GM21367 (cell line): ENCODE data around the gene GRAP.

Experiments used
- ATAC-seq: cut with Tn5 transposase; IDR thresholded peaks from one replicate; pipeline ENCODE4 v1.9.1; 2021; ENCODE audit not compliant: unreplicated experiment

Gene GRAP

DNA sequence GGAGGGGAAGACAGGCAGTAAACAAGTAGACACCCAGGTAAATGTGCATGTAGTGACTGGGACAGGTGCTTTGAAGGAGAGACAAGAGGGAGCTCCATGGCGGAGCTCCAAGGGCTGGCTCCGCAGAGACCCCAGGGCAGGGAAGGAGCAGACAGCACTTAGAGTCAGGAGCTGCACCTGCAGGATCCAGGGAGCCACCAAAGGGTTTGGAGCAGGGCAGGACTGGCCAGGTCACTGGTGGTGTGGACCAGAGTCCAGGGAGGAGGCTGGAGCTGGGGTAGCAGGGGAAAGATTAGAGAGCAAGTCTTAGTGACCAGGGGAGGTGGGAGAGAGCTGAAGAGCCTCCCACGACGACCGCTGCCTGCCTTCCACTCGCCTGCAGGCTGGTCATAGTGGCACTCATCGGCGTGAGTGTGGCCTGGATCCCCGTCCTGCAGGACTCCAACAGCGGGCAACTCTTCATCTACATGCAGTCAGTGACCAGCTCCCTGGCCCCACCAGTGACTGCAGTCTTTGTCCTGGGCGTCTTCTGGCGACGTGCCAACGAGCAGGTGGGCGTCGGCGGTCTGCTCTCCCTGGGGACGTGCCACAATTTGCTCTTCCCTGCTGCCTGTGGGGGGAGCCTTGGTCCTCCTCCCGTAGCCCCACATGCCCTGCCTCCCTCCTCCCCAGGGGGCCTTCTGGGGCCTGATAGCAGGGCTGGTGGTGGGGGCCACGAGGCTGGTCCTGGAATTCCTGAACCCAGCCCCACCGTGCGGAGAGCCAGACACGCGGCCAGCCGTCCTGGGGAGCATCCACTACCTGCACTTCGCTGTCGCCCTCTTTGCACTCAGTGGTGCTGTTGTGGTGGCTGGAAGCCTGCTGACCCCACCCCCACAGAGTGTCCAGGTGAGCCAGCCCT, 27.5 kb downstream of the GRAP start:
- ATAC-seq = no peak

DNA sequence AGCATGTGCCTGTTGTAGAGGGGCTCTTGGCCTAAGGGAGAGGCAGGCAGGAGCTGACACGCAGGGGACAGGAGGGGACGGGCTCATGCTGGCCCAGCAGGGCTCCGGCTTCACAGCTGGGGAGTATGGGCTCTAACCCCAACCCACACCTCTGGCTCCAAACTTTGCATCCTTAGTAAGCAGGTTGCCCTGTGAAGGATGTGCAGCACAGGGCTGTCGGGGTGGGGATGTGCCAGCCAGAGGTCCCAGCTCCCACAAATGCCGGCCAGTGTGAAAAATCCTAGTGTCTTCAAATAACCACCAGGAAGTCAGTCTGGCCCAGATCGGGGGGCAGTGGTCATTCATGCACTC, 28.2 kb downstream of the GRAP start:
- no peak for ATAC-seq

GRCh38 chr17:19017804-19018599, 28.8 kb downstream of the GRAP start:
- no peak for ATAC-seq

DNA sequence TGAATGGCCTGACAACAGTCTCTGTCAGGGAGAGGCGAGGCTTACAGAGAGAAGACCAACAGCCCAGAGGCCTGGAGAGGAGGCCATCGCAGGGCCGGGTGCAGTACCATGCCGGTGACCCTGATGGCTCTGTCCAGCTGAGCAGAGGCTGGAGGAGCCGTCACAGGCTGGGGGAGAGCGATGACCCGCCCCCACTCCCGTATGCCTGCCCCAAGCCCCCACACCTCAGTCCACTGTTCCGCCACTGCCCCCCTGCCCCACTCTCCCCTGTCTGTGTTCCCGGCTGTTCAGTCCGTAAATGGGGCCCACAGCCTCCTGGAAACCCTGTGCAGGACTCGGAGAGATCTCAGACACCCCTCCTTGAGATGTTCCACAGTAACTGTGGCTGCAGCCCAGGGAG, 29.4 kb downstream of the GRAP start:
- no peak for ATAC-seq

DNA sequence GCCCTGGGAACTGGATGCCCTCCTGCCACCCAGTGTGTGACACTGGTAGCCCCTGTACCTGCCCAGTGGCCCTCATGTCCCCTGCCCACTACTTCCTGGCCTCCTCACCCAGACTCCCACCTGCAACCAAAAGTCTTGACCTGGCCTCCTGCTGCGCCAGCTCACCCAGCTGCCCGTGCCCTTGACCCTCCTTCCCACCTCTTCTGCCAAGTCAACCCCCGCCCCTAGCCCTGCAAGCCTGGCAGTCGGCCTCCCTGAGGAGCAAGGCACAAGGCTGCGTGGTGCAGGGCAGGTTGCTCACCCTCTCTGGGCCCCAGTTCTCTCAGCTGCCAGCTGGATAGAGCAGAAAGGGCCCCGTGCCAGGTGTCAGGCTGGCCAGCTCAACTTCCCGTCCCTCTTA, 29.9 kb downstream of the GRAP start:
- ATAC-seq = no peak

DNA sequence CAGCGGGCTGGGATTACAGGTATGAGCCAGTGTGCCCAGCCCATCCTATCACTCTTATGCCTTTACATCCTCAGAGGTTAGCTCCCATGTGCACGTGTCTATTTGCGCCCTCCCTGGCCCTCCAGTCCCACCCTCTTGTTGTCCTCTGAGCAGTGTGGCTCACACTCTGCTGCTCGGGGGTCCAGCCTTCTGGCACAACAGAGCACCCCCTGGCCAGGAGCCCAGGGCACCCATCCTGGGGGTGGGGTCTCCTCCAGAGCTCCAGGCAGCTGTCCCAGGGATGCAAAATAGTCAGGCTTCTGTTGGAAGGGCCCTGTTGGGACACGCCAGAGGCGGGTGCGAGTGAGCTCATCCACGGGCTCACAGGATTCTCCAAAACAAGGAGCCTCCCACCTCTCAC, 30.5 kb downstream of the GRAP start:
- ATAC-seq = no peak

DNA sequence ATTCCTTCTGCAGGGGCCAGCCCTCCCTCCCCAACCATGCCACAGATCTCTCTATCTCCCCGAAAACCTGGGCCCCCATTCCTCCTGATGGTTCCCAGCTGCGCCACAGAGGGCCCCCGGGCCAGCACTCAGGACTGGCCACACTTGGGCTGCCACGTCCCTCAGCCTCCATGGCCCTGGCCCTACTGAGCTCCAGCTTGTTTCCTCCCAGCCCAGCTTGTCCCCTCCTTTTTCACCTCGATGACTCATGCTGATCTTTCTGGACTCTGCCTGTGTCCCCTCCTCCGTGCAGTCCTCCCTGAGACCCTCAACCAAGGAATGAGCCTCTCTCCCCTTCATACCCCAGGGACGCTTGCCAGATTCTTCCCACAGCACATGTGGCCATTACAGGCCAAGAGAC, 31.3 kb downstream of the GRAP start:
- ATAC-seq = no peak

GRCh38 chr17:19014628-19015215, 32.0 kb downstream of the GRAP start:
- ATAC-seq = no peak

DNA sequence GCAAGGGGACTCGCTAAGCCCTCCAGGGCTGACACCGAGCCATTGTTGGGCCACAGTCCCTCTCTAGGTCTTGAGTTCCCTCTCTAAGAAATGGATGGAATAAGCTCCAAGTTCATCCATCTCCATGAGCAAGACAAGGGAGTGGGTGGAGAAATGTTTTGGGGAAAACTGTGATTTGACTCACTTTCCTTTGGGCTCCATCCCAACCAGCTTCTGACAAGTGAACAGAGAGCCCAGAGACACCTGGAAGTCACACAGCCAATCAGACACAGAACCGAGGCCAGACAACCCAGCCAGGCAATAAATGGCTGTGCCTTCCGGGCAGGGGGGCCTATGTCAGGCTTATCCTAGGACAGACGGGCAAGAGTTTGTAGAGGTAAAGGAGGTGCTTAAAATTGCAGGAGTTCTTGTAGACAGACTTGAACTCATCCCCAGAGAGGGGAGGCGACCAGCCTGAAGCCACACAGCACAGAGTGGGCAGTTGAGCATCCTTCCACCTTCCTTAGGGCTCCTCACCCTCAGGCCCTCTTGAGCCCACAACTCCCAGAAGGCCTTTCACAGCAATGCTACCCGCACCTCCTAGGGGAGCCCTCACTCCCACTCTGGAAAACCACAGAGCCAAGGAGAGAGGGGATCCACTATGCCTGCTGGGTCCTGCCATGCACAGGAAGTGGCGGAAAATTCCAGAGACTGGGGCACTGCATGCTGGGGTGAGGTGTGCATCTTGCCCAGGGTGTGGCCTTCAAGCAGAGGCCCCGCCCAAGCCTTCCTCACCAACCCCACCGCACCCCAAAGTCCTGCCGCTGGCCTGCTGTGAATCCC, 32.7 kb downstream of the GRAP start:
- ATAC-seq = no peak

DNA sequence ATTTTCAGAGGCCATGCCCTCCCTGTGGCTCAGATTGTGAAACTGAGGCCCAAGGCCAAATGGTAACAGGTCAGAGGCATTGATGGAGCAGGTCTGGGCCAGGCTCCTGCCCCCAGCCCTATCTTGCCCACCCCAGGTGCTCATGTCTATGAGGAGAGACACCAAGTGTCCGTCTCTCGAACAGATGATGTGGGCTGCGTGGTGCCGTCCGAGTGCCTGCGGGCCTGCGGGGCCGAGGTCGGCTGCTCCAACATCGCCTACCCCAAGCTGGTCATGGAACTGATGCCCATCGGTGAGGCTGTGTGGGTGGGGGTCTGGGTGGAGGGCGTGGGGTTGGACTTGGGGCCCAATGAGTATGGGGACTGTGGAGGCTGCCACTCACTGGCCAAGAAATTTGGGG, 33.5 kb downstream of the GRAP start:
- no peak for ATAC-seq

DNA sequence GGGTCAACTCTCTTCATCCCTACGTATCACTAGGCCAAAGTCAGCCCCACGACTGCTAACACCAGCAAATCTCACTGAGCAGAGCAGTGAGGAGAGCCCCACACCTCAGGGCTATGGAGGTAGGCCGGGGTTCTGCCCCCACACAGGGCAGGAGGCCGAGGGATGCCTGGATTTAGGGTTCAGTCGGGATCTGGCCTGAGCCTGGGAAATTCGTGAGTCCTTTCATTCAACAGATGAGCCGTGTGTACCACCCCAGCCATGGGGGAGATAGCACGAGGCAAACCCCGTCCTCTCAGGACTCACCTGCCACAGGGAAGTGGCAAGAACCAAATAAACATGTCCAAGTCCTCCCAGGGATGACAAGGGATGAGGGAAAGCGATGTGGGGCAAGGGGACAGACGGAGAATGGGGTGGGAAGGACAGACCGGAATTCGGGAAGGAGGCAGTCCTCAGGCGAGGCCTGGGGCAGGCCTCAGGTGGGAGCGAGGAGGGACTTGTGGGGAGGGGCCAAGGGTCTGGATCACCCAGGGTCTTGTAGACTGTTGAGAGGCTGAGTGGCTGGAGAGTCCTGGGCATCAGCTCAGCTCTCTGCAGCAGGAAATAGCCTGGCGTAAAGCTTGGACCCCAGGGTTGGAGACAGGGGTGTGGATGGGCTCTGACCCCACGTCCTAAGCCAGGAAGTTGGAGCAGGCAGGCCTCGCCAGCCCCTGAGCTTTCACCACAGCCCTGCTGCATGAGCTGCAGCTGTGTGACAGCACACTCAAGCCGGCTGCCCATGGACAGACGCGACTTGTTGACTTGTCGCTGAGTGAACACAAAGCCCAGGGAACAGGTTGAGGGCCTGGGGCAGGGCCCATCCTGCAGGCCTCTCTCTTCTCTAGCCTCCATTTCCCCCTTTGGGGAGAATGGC, 34.3 kb downstream of the GRAP start:
- ATAC-seq = no peak

DNA sequence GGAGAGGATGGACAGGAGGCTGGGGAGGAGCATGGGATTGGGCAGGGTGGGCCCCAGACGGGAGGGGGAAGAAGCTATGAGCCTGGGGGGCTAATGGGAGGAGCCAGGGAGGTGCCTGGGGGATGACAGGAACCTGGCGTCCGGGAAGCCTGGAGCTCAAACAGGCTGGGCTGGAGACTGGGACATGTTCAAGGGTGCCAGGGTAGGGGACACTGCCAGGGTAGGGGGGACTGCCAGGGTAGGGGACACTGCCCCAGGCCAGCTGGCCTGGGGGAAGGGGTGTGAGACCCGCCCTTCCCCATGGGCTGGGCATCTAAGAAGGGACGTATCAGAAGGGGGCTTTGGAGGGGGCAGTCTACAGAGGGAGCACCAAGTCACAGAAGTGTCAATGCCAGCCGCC, 35.2 kb downstream of the GRAP start:
- no peak for ATAC-seq

- ATAC-seq = no peak
Measured at GRCh38 chr17:19010729-19011505, 35.8 kb downstream of the GRAP start.

DNA sequence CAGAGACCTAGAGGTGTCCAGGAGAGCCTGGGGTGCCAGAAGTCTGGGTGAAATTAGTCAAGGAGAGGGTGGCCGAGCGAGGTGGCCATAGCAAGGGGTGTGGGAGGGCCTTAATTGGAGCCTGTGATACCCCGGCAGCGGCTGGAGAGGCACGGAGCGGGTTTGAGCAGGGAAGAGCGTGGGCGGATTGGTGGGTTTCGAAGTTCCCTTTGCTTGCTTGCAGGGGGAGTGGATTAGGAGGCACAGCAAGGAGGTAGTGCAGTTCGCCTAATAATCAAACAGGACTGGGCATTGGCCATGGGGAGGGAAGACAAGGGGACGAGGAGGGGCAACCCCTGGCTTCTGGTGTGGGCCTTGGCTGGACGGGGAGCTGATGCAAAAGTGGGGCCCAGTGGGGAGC, 36.8 kb downstream of the GRAP start:
- no peak for ATAC-seq

DNA sequence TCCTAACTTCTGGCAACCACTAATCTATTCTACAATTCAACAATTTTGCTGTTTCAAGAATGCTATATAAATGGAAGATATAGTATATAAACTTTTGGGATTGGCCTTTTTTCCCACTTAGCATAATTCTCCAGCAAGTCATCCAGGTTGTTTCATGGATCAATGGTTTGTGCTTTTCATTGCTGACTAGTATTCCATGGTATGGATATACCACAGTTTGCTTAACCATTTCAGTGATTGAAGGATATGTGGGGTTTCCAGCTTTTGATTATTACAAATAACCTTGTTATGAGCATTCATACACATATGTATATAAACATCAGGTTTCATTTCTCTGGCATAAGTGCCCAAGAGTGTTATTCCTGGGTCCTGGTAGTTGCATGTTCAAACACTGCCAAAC, 40.1 kb downstream of the GRAP start:
- no peak for ATAC-seq

DNA sequence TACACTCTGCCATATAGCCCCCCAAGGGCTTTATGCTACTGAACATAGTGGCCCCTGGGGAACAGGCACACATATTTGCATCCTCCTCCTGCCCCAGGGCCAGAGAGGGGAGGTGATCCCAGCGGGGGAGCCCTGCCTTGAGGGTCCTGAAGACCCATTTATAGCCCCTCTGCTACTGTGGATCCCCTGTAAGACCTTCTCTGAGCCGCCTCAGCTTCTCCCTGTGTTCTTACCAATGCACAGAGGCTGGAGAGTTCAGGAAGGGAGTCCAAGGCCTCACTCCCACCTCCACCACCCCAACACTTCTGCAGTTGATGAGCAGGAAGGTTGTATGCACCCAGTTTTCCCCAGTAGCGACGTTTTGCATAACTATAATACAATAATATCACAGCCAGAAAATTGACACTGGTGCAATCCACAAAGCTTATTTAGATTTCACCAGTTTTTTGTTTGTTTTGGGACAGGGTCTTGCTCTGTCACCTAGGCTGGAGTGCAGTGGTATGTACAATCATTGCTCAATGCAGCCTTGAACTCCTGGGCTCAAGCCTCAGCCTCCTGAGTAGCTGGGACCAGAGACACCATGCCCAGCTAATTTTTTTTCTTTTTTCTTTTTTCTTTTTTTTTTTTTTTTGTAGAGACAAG, 40.8 kb downstream of the GRAP start:
- ATAC-seq = no peak

DNA sequence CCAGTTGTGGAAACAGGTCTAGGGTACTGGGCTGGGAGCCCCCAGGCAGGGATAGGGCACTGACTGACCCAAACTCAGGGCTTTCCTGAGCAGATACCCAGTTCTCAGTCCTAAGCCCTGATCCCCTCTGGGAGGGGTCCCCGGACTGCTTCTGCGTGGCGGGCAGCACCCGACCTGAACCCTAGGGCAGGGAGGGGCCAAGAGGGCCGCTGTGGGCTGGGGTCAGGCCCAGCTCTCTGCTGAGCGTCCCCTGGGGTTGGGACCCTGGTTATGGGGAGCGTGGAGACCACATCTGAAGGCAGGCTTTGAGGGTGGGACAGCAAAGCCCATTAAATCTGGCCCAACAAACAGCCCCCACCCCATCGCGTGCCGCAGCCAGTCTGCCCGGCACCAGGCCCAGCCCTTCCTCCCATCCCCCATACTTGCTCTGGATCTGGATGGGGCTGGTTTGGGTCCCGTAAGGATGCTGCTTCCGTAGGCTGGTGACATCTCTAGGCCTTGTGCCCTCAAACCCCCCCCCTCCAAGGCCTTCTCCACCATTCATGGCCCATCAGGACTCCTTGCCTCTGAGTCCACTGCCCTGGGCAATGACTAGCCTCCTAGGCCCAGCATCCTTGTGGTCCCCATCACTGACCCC, 41.5 kb downstream of the GRAP start:
- no peak for ATAC-seq

DNA sequence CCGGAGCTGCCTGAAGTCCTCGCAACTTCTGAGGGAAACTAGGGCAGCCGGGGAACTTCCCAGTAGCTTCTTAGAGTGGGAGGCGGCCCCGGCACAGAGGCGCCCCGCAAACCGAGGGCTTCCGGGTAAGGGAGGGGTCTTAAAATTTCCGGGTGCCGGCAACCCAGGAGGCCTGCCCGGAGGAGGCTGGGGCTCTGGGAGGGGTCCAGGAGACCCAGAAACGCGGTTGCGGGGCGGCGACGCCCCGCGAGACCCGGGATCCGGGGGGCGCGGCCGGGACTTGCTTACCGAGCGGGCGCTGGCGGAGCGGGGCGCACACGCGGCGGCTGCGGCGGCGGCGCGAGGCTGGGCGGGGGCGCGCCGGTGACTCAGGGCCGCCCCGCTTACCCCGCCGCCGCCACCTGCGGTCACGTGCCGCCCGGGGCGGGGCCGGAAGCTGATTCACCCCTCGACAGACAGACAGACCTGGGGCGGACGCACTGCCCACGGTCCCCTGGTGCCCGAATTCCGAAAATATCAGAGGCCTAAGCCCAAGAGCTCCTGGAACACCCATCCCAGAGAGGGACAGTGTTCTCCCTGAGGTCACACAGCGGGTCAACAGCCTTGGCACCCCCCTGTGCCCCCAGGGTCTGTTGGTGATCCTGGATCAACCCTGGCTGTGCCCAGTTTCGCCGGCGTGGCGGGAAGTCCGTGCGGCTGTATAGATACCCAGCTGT, 42.2 kb downstream of the GRAP start, which contains the start of gene FAM83G:
FAM83G (minus strand) TSS at position 344 of the 716 bp plus-strand sequence. CDS start 723 bp downstream, outside the sequence.
- ATAC-seq = peak; percentile 41
